ENCODE data around the gene CENPE. TPM values are rescaled to one million over a fixed set of nuclear protein-coding genes. Genes with fewer than 3 reads are reported as not detected.

CENPE gene
- total and polyA plus RNA-seq, 4 donors, result 0.25 to 20.9 (median 0.72) TPM

DNA sequence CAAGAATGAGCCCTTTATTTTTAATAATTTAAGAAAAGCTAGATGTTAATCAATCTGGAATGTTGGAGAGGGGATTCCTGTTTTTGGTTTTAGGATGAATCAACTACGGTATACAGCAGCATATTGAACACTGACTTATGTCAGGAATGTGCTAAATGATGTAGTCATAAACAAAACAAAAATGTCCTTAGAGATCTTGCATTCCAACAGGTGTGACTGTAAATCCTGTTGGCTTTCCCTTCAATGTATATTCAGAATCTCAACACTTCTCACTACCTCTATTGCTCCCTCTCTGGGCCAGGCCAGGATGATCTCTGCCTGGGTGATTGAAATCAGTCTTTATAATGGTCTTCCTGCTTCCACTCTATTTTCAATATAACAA lies 60.7 kb downstream of the CENPE start:
- Histone ChIP-seq H3K27ac (ENCODE audit: low read depth in 1 of 2, low read length in 2 of 2) (no peak overlapping the region), H3K27me3 (ENCODE audit: control insufficient read depth in 4 of 4, insufficient read depth in 4 of 4, low read length in 3 of 4) (no peaks in the 10 kb centered on the region), H3K9me3 (ENCODE audit: control insufficient read depth in 4 of 4, low read length in 3 of 4) (no peaks in the 10 kb centered on the region), H3K4me1 (ENCODE audit: control insufficient read depth in 4 of 4, insufficient read depth in 4 of 4, low read length in 3 of 4) (no peaks in the 10 kb centered on the region), H3K4me3 (ENCODE audit: low read depth in 1 of 3, low read length in 3 of 3) (no peak overlapping the region), H3K36me3 (ENCODE audit: control insufficient read depth in 4 of 4, insufficient read depth in 3 of 4, low read depth in 1 of 4, low read length in 3 of 4) (no peaks in the 10 kb centered on the region), H3K9ac (ENCODE audit: low read depth in 1 of 2, low read length in 2 of 2) (no peak overlapping the region)
- WGBS, result 98% methylated on average over 1 of the region's 1 CpG
- DNase-seq (ENCODE audit: low spot score), result no peak
- TF ChIP-seq SP1 (IDR thresholded peaks at IDR 0.05), result no peak
- TF ChIP-seq EGR1 (IDR thresholded peaks at IDR 0.05; ENCODE audit: low read depth in 2 of 2), result no peak
- TF ChIP-seq, protein P1, sequence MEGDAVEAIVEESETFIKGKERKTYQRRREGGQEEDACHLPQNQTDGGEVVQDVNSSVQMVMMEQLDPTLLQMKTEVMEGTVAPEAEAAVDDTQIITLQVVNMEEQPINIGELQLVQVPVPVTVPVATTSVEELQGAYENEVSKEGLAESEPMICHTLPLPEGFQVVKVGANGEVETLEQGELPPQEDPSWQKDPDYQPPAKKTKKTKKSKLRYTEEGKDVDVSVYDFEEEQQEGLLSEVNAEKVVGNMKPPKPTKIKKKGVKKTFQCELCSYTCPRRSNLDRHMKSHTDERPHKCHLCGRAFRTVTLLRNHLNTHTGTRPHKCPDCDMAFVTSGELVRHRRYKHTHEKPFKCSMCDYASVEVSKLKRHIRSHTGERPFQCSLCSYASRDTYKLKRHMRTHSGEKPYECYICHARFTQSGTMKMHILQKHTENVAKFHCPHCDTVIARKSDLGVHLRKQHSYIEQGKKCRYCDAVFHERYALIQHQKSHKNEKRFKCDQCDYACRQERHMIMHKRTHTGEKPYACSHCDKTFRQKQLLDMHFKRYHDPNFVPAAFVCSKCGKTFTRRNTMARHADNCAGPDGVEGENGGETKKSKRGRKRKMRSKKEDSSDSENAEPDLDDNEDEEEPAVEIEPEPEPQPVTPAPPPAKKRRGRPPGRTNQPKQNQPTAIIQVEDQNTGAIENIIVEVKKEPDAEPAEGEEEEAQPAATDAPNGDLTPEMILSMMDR (IDR thresholded peaks at IDR 0.05; ENCODE audit: low read depth, low read length, missing input control), result no peak
- TF ChIP-seq, protein P2, sequence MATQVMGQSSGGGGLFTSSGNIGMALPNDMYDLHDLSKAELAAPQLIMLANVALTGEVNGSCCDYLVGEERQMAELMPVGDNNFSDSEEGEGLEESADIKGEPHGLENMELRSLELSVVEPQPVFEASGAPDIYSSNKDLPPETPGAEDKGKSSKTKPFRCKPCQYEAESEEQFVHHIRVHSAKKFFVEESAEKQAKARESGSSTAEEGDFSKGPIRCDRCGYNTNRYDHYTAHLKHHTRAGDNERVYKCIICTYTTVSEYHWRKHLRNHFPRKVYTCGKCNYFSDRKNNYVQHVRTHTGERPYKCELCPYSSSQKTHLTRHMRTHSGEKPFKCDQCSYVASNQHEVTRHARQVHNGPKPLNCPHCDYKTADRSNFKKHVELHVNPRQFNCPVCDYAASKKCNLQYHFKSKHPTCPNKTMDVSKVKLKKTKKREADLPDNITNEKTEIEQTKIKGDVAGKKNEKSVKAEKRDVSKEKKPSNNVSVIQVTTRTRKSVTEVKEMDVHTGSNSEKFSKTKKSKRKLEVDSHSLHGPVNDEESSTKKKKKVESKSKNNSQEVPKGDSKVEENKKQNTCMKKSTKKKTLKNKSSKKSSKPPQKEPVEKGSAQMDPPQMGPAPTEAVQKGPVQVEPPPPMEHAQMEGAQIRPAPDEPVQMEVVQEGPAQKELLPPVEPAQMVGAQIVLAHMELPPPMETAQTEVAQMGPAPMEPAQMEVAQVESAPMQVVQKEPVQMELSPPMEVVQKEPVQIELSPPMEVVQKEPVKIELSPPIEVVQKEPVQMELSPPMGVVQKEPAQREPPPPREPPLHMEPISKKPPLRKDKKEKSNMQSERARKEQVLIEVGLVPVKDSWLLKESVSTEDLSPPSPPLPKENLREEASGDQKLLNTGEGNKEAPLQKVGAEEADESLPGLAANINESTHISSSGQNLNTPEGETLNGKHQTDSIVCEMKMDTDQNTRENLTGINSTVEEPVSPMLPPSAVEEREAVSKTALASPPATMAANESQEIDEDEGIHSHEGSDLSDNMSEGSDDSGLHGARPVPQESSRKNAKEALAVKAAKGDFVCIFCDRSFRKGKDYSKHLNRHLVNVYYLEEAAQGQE (IDR thresholded peaks at IDR 0.05), result no peak
- TF ChIP-seq RAD21 (IDR thresholded peaks at IDR 0.05), result no peak
- TF ChIP-seq, protein P3, sequence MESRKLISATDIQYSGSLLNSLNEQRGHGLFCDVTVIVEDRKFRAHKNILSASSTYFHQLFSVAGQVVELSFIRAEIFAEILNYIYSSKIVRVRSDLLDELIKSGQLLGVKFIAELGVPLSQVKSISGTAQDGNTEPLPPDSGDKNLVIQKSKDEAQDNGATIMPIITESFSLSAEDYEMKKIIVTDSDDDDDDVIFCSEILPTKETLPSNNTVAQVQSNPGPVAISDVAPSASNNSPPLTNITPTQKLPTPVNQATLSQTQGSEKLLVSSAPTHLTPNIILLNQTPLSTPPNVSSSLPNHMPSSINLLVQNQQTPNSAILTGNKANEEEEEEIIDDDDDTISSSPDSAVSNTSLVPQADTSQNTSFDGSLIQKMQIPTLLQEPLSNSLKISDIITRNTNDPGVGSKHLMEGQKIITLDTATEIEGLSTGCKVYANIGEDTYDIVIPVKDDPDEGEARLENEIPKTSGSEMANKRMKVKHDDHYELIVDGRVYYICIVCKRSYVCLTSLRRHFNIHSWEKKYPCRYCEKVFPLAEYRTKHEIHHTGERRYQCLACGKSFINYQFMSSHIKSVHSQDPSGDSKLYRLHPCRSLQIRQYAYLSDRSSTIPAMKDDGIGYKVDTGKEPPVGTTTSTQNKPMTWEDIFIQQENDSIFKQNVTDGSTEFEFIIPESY (IDR thresholded peaks at IDR 0.05), result no peak
- no peak for TF ChIP-seq TAF1 (conservative IDR thresholded peaks at IDR 0.05)

DNA sequence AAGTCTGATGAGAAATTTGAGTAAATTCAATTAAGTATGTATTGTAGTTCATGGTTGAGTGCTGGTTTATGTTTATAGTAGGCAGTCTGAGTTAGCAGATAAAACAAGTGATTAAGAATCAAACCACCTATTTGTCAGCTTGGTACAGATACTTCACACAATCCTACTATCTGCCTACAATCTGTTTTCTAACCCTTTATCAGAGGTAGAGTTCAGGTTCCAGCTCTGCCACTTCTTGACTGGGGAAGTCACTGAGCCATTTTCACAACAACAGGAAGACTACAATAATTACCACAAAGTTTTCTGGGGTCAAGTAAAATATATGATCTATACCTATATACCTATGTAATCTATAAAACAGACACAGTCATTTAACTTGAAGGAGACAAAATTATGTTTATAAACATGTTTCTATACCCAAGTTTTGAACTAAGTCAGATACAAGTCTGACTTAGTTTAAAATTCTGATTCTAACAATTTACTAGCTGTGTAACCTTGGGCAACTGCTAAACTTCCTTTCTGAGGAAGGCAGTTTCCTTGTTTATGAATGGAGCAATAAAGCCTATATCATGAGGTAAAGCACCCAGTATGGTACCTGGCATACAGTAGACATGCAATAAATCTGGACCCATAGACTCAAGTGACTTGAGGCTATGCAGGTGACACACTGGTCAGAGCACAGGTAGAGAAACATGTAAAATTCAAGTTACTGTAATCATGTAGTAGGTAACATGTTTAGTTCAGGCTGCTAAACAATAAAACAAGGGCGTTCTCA lies 61.3 kb downstream of the CENPE start:
- no peak overlapping the region for H3K9ac ChIP-seq (ENCODE audit: low read depth in 1 of 2, low read length in 2 of 2)
- H3K4me1 ChIP-seq (ENCODE audit: control insufficient read depth in 4 of 4, insufficient read depth in 4 of 4, low read length in 3 of 4), result no peaks in the 10 kb centered on the region
- 93% methylated on average over 1 of the region's 1 CpG for WGBS
- no peak overlapping the region for H3K4me3 ChIP-seq (ENCODE audit: low read depth in 1 of 3, low read length in 3 of 3)
- no peaks in the 10 kb centered on the region for H3K27me3 ChIP-seq (ENCODE audit: control insufficient read depth in 4 of 4, insufficient read depth in 4 of 4, low read length in 3 of 4)
- H3K27ac ChIP-seq (ENCODE audit: low read depth in 1 of 2, low read length in 2 of 2), result no peak overlapping the region
- H3K36me3 ChIP-seq (ENCODE audit: control insufficient read depth in 4 of 4, insufficient read depth in 3 of 4, low read depth in 1 of 4, low read length in 3 of 4), result no peaks in the 10 kb centered on the region
- no peak for DNase-seq (ENCODE audit: low spot score)
- no peak for TF ChIP-seq JUND (IDR thresholded peaks at IDR 0.05)
- TF ChIP-seq, protein P4, sequence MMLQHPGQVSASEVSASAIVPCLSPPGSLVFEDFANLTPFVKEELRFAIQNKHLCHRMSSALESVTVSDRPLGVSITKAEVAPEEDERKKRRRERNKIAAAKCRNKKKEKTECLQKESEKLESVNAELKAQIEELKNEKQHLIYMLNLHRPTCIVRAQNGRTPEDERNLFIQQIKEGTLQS (IDR thresholded peaks at IDR 0.05), result no peak
- TF ChIP-seq TAF1 (conservative IDR thresholded peaks at IDR 0.05), result no peak
- no peak for TF ChIP-seq RAD21 (IDR thresholded peaks at IDR 0.05)
- TF ChIP-seq GABPA (IDR thresholded peaks at IDR 0.05 in 1 of 2, conservative IDR thresholded peaks at IDR 0.05 in 1 of 2), result no peak
- no peak for TF ChIP-seq YY1 (IDR thresholded peaks at IDR 0.05)
- TF ChIP-seq NR2F2 (IDR thresholded peaks at IDR 0.05), result no peak
- no peak for TF ChIP-seq SP1 (IDR thresholded peaks at IDR 0.05)
- no peak for TF ChIP-seq HNF4A (conservative IDR thresholded peaks at IDR 0.05)
- no peak for TF ChIP-seq EGR1 (IDR thresholded peaks at IDR 0.05; ENCODE audit: low read depth in 2 of 2)
- TF ChIP-seq HNF4G (IDR thresholded peaks at IDR 0.05), result no peak
- TF ChIP-seq FOXA2 (IDR thresholded peaks at IDR 0.05), result no peak
- TF ChIP-seq, protein P2 (IDR thresholded peaks at IDR 0.05), result no peak
- H3K9me3 ChIP-seq (ENCODE audit: control insufficient read depth in 4 of 4, low read length in 3 of 4), result no peaks in the 10 kb centered on the region

All from liver (tissue), 9 donors.